Neutrophil (primary cell): Measurements from ENCODE around the gene TLR6.

Source experiments
- H3K27ac ChIP-seq: fragments of 200-600 bp; sonication (generic); 2 replicates; pipeline ENCODE4 v1.5.1; 2016; ENCODE audit warnings: mild to moderate bottlenecking, moderate library complexity
- H3K27me3 ChIP-seq: fragments of 200-600 bp; sonication (generic); 2 replicates; pipeline ENCODE4 v1.6.0; 2016; ENCODE audit warnings: mild to moderate bottlenecking
- H3K36me3 ChIP-seq: fragments of 200-600 bp; sonication (generic); 2 replicates; pipeline ENCODE4 v1.5.1; 2017
- H3K4me1 ChIP-seq, 2 experiments: fragments of 200-600 bp in 1 of 2; sonication (generic) in 1 of 2; 1 replicate in 1 of 2; 2 replicates in 1 of 2; pipeline versions ENCODE4 v1.5.1 to v1.6.1; 2013 to 2016; ENCODE audit warnings: low read depth in 1 of 2, low read length in 1 of 2, mild to moderate bottlenecking in 1 of 2, moderate library complexity in 1 of 2; ENCODE audit not compliant: control insufficient read depth in 1 of 2, insufficient read depth in 1 of 2
- H3K4me3 ChIP-seq, 2 experiments: fragments of 200-600 bp in 1 of 2; sonication (generic) in 1 of 2; 1 replicate in 1 of 2; 2 replicates in 1 of 2; pipeline ENCODE4 v1.5.1; 2013 to 2016; ENCODE audit warnings: low read depth in 1 of 2, low read length in 1 of 2, mild to moderate bottlenecking in 1 of 2, moderate library complexity in 1 of 2
- H3K9me3 ChIP-seq: fragments of 200-600 bp; sonication (generic); 2 replicates; pipeline ENCODE4 v1.5.1; 2016
- CTCF ChIP-seq: fragments of 200-600 bp; sonication (generic); IDR thresholded peaks from 2 replicates; pipeline ENCODE4 v1.5.1; 2016; ENCODE audit warnings: antibody characterized with exemption

The TLR6 gene

GRCh38 chr4:38842994-38843393 lies 13.6 kb downstream of the TLR6 start:
- peaks cover 35% of the 10 kb centered on the region for H3K36me3 ChIP-seq
- H3K27ac ChIP-seq: no peak overlapping the region
- no peak overlapping the region for H3K4me3 ChIP-seq
- no peaks in the 10 kb centered on the region for H3K9me3 ChIP-seq
- no peak for TF ChIP-seq CTCF
- no peaks in the 10 kb centered on the region for H3K27me3 ChIP-seq
- H3K4me1 ChIP-seq: peaks cover 20 to 22% of the 10 kb centered on the region in 2 experiments

DNA sequence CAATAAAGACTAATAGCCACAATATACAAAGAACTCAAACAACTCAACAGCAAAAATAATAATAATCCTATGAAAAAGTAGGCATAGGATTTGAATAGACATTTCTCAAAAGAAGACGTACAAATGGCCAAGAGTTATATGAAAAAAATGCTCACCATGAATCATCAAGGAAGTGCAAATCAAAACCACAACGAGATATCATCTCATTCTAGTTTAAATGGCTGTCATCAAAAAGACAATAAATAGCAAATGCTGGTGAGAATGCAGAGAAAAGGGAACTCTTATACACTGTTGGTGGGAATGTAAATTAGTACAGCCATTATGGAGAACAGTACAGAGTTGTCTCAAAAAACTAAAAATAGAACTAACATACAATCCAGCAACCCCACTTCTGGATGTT lies 18.8 kb downstream of the TLR6 start:
- no peak overlapping the region for H3K27ac ChIP-seq
- H3K36me3 ChIP-seq: peaks cover 16% of the 10 kb centered on the region
- no peaks in the 10 kb centered on the region for H3K9me3 ChIP-seq
- H3K4me3 ChIP-seq: no peak overlapping the region
- H3K27me3 ChIP-seq: no peaks in the 10 kb centered on the region
- H3K4me1 ChIP-seq: no peaks in the 10 kb centered on the region
- TF ChIP-seq CTCF: no peak

DNA sequence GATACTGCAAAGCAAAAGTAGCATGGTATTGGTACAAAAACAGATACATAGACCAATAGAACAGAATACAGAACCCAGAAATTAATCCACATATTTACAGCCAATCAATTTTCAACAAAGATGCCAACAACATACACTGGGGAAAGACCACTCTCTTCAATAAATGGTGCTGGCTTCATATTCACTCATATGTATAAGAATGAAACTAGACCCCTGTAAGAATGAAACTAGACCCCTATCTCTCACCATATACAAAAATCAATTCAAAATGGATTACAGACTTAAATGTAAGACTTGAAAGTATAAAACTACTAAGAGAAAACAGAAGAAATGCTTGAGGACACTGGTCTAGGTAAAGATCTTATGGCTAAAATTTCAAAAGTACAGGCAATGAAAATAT lies 19.3 kb downstream of the TLR6 start:
- no peak overlapping the region for H3K4me3 ChIP-seq
- no peak overlapping the region for H3K27ac ChIP-seq
- no peaks in the 10 kb centered on the region for H3K27me3 ChIP-seq
- peaks cover 11% of the 10 kb centered on the region for H3K36me3 ChIP-seq
- no peaks in the 10 kb centered on the region for H3K9me3 ChIP-seq
- peaks cover 0 to 5% of the 10 kb centered on the region in 2 experiments for H3K4me1 ChIP-seq
- no peak for TF ChIP-seq CTCF

DNA sequence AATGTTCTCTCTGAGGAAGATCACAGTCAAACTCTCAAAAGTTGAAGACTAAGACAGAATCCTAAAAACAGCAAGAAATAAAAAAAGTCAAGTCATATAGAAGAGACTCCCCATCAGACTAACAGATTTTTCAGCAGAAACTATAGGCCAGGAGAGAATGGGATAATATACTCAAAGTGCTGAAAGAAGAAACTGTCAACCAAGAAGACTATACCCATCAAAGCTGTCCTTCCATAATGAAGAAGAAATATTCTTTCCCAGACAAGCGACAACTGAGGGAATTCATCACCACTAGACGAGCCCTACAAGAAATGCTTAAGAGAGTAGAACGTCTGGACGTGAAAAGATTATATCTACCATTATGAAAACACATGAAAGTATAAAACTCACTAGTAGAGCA lies 22.0 kb downstream of the TLR6 start:
- peaks cover 0 to 8% of the 10 kb centered on the region in 2 experiments for H3K4me1 ChIP-seq
- TF ChIP-seq CTCF: no peak
- H3K4me3 ChIP-seq: no peak overlapping the region
- no peak overlapping the region for H3K27ac ChIP-seq
- H3K27me3 ChIP-seq: no peaks in the 10 kb centered on the region
- peaks cover 5% of the 10 kb centered on the region for H3K36me3 ChIP-seq
- H3K9me3 ChIP-seq: no peaks in the 10 kb centered on the region

GRCh38 chr4:38832624-38833528 lies 23.7 kb downstream of the TLR6 start:
- peaks cover 19% of the 10 kb centered on the region for H3K36me3 ChIP-seq
- H3K4me1 ChIP-seq: peaks cover 0 to 8% of the 10 kb centered on the region in 2 experiments
- H3K27ac ChIP-seq: no peak overlapping the region
- no peaks in the 10 kb centered on the region for H3K27me3 ChIP-seq
- no peaks in the 10 kb centered on the region for H3K9me3 ChIP-seq
- TF ChIP-seq CTCF: no peak
- no peak overlapping the region for H3K4me3 ChIP-seq
